Liver (tissue), 9 donors: Measurements from ENCODE around the gene TIMM8B. TPM values are rescaled to one million over a fixed set of nuclear protein-coding genes. Genes with fewer than 3 reads are reported as not detected.

ENCODE experiments used
- DNase-seq: peaks from one replicate; pipeline ENCODE4 v3.0.0-alpha.2; 2017; ENCODE audit warnings: low spot score
- H3K27ac ChIP-seq, 2 donors: one replicate each; pipeline ENCODE4 v1.7.0; 2013; ENCODE audit warnings: inconsistent platforms in 2 of 2, low read length in 2 of 2, control low read depth in 1 of 2, low read depth in 1 of 2, mild to moderate bottlenecking in 1 of 2
- H3K27me3 ChIP-seq, 4 donors: one replicate each; pipeline versions ENCODE4 v1.6.1 to v1.7.0; 2013; ENCODE audit warnings: low read length in 3 of 4, inconsistent platforms in 1 of 4, mild to moderate bottlenecking in 1 of 4, moderate library complexity in 1 of 4; ENCODE audit not compliant: control insufficient read depth in 4 of 4, insufficient read depth in 4 of 4
- H3K36me3 ChIP-seq, 4 donors: one replicate each; pipeline versions ENCODE4 v1.6.1 to v1.7.0; 2013; ENCODE audit warnings: low read length in 3 of 4, mild to moderate bottlenecking in 3 of 4, low read depth in 1 of 4, moderate library complexity in 1 of 4; ENCODE audit not compliant: control insufficient read depth in 4 of 4, insufficient read depth in 3 of 4
- H3K4me1 ChIP-seq, 4 donors: one replicate each; pipeline versions ENCODE4 v1.6.1 to v1.7.0; 2013; ENCODE audit warnings: low read length in 3 of 4, mild to moderate bottlenecking in 3 of 4, moderate library complexity in 1 of 4; ENCODE audit not compliant: control insufficient read depth in 4 of 4, insufficient read depth in 4 of 4
- H3K4me3 ChIP-seq, 3 donors: one replicate each; pipeline versions ENCODE4 v1.6.1 to v1.7.0; 2013; ENCODE audit warnings: low read length in 3 of 3, control low read depth in 1 of 3, low read depth in 1 of 3, mild to moderate bottlenecking in 1 of 3
- H3K9ac ChIP-seq, 2 donors: one replicate each; pipeline ENCODE4 v1.7.0; 2013; ENCODE audit warnings: low read length in 2 of 2, mild to moderate bottlenecking in 2 of 2, moderate library complexity in 2 of 2, control low read depth in 1 of 2, low read depth in 1 of 2
- H3K9me3 ChIP-seq, 4 donors: one replicate each; pipeline versions ENCODE4 v1.6.1 to v1.7.0; 2013; ENCODE audit warnings: low read length in 3 of 4; ENCODE audit not compliant: control insufficient read depth in 4 of 4
- EGR1 ChIP-seq, 2 donors: IDR thresholded peaks; 2 replicates each; pipeline ENCODE4 v1.6.1; 2016 to 2018; ENCODE audit warnings: antibody characterized with exemption in 2 of 2, low read depth in 2 of 2
- FOXA2 ChIP-seq: IDR thresholded peaks from 2 replicates; pipeline ENCODE4 v1.6.1; 2016; ENCODE audit warnings: antibody characterized with exemption
- HNF4G ChIP-seq: IDR thresholded peaks from 2 replicates; pipeline ENCODE4 v1.6.1; 2016; ENCODE audit warnings: antibody characterized with exemption
- JUND ChIP-seq, 2 donors: IDR thresholded peaks; 2 replicates each; pipeline ENCODE4 v1.6.1; 2016; ENCODE audit warnings: antibody characterized with exemption in 2 of 2
- RAD21 ChIP-seq, 2 donors: IDR thresholded peaks; 2 replicates each; pipeline ENCODE4 v1.6.1; 2016; ENCODE audit warnings: antibody characterized with exemption in 2 of 2, mild to moderate bottlenecking in 2 of 2
- SP1 ChIP-seq: IDR thresholded peaks from 2 replicates; pipeline ENCODE4 v1.6.1; 2018; ENCODE audit warnings: antibody characterized with exemption, mild to moderate bottlenecking
- TAF1 ChIP-seq: conservative IDR thresholded peaks from 2 replicates; pipeline ENCODE4 v1.6.1; 2016; ENCODE audit warnings: antibody characterized with exemption, mild to moderate bottlenecking
- WGBS: extraction: QIAGEN DNeasy Blood & Tissue Kit; methylation state at CpG from one replicate; pipeline ENCODE4 v1.1.7; 2013; 5-methylcytosine and 5-hydroxymethylcytosine counted together
- polyA plus RNA-seq, 2 donors: library from polyadenylated mRNA; stranded (reverse) in 1 of 2; unstranded in 1 of 2; fragments of 200-250 nt in 1 of 2; fragments of >200 nt in 1 of 2; fragmentation: Nextera tagmentation in 1 of 2; extraction: Ambion mirVana in 1 of 2; gene quantifications; one replicate each; pipeline versions ENCODE4 v1.2.1 to v1.2.3, GENCODE V29; 2013 to 2015
- total RNA-seq, 2 donors: library from RNA; depleted of rRNA; stranded (reverse); fragments of >200 nt; gene quantifications; one replicate each; pipeline ENCODE4 v1.2.3, GENCODE V29; 2014
- TF ChIP-seq, protein P1 (sequence below): IDR thresholded peaks from 2 replicates; pipeline ENCODE4 v1.6.1; 2016; ENCODE audit warnings: antibody characterized with exemption, mild to moderate bottlenecking
- TF ChIP-seq, protein P2 (sequence below): fragments of 150-350 bp; IDR thresholded peaks from 2 replicates; pipeline ENCODE4 v1.5.1; 2017; ENCODE audit warnings: improper control_type of control experiment, low read depth, low read length; ENCODE audit not compliant: missing input control
- TF ChIP-seq, protein P3 (sequence below): IDR thresholded peaks from 2 replicates; pipeline ENCODE4 v1.6.1; 2016; ENCODE audit warnings: antibody characterized with exemption
- donor health status: healthy.
- donor health status: healthy.
- donor health status: healthy.
- donor health status: healthy.
- donor health status: healthy.

The TIMM8B gene
- total and polyA plus RNA-seq, 4 donors: 23.4 to 108 (median 78.7) TPM

DNA sequence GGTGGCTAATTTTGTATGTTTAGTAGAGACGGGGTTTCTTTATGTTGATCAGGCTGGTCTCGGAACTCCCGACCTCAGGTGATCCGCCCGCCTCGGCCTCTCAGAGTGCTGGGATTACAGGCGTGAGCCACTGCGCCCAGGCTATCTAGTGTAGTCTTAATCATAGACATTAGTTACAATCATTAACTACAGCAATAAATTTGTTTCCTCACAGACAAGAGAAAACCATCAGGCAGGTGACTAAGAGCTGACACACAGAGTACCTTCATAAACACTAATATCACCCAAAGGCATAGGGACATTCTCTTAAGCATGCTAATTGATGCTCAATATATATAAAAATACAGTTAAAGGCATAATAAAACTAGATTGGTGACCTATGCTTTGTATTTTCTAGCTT is 19.5 kb upstream of the TIMM8B start (continued):
- TF ChIP-seq, protein P1, sequence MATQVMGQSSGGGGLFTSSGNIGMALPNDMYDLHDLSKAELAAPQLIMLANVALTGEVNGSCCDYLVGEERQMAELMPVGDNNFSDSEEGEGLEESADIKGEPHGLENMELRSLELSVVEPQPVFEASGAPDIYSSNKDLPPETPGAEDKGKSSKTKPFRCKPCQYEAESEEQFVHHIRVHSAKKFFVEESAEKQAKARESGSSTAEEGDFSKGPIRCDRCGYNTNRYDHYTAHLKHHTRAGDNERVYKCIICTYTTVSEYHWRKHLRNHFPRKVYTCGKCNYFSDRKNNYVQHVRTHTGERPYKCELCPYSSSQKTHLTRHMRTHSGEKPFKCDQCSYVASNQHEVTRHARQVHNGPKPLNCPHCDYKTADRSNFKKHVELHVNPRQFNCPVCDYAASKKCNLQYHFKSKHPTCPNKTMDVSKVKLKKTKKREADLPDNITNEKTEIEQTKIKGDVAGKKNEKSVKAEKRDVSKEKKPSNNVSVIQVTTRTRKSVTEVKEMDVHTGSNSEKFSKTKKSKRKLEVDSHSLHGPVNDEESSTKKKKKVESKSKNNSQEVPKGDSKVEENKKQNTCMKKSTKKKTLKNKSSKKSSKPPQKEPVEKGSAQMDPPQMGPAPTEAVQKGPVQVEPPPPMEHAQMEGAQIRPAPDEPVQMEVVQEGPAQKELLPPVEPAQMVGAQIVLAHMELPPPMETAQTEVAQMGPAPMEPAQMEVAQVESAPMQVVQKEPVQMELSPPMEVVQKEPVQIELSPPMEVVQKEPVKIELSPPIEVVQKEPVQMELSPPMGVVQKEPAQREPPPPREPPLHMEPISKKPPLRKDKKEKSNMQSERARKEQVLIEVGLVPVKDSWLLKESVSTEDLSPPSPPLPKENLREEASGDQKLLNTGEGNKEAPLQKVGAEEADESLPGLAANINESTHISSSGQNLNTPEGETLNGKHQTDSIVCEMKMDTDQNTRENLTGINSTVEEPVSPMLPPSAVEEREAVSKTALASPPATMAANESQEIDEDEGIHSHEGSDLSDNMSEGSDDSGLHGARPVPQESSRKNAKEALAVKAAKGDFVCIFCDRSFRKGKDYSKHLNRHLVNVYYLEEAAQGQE: no peak
- TF ChIP-seq FOXA2 (no peak), EGR1 (IDR thresholded peaks at IDR 0.05; ENCODE audit: low read depth in 2 of 2) (no peak), JUND (IDR thresholded peaks at IDR 0.05) (no peak), TAF1 (no peak)
- TF ChIP-seq, protein P2, sequence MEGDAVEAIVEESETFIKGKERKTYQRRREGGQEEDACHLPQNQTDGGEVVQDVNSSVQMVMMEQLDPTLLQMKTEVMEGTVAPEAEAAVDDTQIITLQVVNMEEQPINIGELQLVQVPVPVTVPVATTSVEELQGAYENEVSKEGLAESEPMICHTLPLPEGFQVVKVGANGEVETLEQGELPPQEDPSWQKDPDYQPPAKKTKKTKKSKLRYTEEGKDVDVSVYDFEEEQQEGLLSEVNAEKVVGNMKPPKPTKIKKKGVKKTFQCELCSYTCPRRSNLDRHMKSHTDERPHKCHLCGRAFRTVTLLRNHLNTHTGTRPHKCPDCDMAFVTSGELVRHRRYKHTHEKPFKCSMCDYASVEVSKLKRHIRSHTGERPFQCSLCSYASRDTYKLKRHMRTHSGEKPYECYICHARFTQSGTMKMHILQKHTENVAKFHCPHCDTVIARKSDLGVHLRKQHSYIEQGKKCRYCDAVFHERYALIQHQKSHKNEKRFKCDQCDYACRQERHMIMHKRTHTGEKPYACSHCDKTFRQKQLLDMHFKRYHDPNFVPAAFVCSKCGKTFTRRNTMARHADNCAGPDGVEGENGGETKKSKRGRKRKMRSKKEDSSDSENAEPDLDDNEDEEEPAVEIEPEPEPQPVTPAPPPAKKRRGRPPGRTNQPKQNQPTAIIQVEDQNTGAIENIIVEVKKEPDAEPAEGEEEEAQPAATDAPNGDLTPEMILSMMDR: no peak

GRCh38 chr11:112103446-112103845 is 16.9 kb upstream of the TIMM8B start:
- peaks cover 0 to 6% (median 4%) of the 10 kb centered on the region in 4 donors for H3K4me1 ChIP-seq
- TF ChIP-seq, protein P3, sequence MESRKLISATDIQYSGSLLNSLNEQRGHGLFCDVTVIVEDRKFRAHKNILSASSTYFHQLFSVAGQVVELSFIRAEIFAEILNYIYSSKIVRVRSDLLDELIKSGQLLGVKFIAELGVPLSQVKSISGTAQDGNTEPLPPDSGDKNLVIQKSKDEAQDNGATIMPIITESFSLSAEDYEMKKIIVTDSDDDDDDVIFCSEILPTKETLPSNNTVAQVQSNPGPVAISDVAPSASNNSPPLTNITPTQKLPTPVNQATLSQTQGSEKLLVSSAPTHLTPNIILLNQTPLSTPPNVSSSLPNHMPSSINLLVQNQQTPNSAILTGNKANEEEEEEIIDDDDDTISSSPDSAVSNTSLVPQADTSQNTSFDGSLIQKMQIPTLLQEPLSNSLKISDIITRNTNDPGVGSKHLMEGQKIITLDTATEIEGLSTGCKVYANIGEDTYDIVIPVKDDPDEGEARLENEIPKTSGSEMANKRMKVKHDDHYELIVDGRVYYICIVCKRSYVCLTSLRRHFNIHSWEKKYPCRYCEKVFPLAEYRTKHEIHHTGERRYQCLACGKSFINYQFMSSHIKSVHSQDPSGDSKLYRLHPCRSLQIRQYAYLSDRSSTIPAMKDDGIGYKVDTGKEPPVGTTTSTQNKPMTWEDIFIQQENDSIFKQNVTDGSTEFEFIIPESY: no peak
- TF ChIP-seq JUND (IDR thresholded peaks at IDR 0.05) (no peak), SP1 (no peak), TAF1 (no peak), EGR1 (IDR thresholded peaks at IDR 0.05; ENCODE audit: low read depth in 2 of 2) (no peak), HNF4G (no peak), RAD21 (IDR thresholded peaks at IDR 0.05) (no peak)
- TF ChIP-seq, protein P2: no peak
- no peaks in the 10 kb centered on the region for H3K27me3 ChIP-seq
- H3K4me3 ChIP-seq: no peak overlapping the region
- H3K27ac ChIP-seq: no peak overlapping the region
- no peak for DNase-seq
- H3K36me3 ChIP-seq: no peaks in the 10 kb centered on the region
- no peak overlapping the region for H3K9ac ChIP-seq
- WGBS: 80% methylated on average over 6 of the region's 6 CpGs
- no peaks in the 10 kb centered on the region for H3K9me3 ChIP-seq
